Superior temporal gyrus (tissue), 1 donor: ENCODE data around the gene OXSM.

ENCODE experiments used
- DNase-seq: peaks from one replicate; pipeline ENCODE4 v3.0.0-alpha.2; 2016; ENCODE audit errors: extremely low spot score

OXSM gene

DNA sequence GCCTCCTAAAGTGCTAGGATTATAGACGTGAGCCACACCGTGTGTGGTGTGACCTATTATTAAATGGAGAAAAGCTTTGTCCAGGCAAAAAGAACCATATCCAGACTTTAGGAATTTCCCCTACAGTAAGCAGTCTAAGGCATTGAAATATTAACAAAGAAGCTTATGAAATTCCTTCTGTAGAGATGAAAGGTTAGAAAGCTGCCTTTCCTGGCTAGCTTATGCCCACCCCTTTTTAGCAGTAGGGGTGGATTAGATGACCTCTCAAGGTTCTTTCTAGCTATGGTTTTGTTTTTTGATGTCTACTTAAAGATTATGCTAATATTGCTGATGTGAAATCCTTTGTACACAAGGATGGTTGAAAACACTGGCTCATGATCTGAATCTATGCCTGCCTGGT, 13.9 kb downstream of the OXSM start:
- no peak for DNase-seq

DNA sequence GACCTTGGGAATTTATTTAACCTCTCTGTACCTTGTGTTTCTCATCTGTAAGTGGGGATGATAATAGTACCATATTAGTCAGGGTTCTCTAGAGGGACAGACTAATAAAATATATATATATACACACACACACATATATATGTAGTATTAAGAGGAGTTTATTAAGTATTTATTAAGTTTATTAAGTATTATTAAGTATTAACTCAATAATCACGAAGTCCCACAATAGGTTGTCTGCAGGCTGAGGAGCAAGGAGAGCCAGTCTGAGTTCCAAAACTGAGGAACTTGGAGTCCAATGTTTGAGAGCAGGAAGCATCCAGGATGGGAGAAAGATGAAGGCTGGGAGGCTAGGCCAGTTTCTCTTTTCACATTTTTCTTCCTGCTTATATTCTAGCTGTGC, 14.8 kb downstream of the OXSM start:
- DNase-seq, result no peak

DNA sequence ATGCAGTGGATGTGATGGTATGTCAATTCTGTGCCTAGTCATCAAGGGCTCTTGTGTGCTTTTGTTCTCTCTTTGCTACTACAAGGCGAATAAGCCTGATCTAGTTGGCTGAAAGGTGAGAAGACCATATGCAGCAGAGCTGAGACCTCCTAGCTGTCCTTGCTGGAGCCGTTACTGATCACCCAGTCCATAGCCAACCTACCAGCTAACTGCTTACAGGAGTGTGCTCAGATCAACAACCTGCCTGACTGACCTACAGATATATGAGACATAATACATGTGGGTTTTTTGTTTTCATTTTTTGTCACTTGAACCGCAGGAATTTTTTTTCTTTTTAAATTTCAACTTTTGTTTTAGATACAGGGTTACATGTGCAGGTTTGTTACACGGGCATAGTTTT, 22.8 kb downstream of the OXSM start:
- no peak for DNase-seq

DNA sequence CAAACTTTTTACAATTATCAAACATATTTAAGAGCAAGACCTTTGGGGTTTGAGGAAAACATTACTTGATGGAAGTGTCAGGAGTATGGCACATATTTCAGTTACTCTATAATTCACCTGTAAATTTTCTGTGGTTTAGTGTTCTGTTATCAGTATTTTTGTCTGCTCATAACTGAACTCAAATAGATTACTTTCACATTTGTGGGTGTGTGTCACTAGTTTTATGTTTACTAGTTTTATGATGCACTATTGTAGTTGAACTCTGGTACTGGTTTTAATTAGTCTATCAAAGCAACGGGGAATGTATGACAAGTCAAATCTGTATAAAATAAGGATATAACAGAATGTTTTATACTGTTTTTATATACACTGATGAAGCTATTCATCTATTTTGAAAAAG, 27.2 kb downstream of the OXSM start:
- DNase-seq, result no peak

DNA sequence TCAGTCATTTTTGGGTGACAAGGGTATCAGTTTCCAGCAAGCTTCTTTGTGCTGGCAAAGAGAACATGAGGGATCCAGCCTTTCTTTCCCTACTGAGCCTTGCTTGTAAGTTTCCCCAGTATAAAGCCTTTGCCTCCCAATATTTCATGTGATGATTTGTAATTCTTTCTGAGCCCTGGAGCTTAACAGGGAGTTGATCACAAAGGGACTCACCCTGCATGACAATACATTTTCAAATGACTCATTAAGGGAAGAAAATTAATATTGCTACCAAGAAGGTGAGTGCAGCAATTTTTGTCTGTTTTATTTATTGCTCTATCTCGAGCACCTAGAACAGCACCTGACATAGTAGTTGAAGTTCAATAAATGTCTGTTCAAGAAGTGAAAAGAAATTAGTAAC, 27.7 kb downstream of the OXSM start:
- DNase-seq, result no peak

DNA sequence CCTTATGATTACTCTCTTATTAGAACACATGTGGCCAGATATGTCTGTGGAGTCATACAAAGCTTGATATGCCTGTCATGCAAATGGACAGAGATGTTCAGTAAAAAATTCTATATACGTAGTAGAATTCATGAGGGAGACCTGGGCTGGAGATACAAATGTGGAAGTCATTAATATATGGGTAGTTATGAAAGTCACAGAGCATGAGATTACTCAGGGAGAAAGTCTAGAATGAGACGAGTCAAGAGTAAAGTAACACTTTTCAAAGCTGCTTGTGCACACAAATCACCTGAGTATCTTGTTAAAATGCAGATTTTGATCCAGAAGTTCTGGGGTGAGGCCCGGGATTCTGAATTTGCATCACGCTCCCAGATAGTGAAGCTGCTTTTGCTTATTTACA, 28.4 kb downstream of the OXSM start:
- no peak for DNase-seq

DNA sequence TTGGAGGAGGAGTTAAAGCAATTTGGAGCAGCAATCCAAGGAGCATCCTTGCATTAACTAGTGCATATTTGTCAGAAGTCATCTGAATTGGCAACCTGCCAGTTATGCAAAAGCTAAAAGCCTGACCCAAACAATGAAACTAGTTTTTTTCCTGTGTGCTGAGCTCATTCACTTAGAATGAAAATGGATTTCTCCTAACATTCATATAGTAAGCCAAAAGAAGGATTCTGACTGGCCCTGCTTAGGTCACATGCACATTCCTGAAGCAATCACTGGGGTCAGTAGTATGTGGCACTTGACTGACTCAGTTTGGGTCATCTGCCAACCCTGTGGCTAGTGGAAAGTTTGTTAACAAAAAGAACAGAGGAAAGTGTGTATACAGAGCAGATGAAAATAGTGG, 30.5 kb downstream of the OXSM start:
- DNase-seq, result peak; percentile 36

DNA sequence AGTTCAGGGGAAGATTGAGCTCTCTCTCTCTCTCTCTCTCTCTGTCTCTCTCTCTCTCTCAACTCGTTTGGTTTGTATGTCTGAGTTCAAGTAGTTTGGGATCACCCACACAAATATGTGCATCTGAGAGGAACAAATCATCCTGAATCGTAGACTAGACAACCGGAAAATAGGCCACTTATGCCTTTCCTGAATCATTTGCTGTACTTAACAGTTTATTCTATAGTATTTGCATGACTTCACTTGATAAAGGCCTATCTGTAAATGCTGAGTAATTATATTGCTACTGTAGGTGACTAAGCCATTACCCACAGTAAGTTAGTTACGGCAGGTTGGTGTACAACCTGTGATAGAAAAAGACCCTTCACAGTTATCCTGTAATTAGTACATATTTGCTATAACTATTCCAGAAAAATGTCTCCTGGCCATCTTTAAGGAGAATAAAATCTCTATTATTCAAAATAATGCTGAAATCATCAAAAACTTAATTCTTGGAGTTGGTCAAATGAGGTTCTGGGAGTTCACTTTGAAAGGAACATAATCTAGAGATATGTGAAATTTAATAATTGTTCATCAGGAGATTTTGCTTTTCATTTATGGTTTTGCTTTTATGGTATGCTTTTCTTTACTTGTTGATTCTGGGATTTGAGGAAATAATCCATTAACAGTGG, 31.1 kb downstream of the OXSM start:
- DNase-seq, result no peak

DNA sequence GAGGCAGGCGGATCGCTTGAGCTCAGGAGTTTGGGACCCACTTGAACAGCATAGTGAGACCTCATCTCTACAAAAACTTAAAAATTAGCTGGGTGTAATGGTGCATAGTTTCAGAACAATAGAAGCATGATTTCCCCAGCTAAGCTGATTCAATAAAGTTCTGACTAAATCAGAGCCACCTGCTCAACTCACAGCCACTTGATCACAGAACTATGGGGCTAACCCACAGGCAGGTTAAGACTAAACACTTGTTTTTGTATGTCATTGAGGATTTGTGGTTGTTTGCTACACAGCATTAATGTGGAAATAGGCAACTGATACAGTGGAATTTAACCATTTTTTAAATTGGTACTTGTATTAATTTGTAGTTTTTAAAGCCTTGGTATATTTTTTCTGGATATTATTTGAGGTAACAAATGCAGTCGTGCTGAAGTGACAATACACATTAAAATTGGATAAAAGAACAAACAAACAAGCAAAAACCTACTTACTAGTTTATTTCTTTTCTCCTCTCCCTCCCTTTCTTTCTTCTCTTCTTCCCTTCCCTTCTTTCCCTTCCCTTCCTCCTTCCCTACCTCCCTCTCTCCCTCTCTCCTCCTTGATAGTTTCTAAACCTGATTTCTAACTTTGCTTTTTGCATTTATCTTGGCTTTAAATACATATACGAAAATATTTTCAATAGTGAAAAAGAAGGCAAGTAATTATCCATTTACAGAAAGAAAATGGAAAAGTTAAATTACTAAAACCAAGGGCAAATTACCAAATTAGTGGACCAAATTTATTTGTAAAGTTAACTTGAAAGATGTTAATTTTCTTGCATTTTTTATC, 32.1 kb downstream of the OXSM start:
- DNase-seq, result no peak

DNA sequence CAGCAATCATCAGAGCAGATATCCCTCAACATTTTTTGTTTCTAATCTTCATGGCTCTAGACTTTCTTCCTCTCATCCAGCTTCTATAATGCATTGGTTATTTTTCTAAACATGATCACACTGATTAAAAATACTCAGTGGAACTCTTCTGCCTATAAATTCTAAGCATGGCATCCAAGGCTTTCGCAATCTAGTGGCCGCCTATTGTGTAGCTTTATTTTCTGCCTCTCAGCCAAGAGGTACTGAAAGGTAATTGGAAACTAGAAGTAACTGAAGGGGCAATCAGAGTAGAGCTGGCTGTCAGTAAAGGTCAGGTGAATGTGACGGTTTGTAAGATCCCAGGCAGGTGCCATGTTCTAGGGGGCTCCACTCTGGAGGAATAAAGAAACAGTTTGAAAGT, 33.4 kb downstream of the OXSM start:
- no peak for DNase-seq

DNA sequence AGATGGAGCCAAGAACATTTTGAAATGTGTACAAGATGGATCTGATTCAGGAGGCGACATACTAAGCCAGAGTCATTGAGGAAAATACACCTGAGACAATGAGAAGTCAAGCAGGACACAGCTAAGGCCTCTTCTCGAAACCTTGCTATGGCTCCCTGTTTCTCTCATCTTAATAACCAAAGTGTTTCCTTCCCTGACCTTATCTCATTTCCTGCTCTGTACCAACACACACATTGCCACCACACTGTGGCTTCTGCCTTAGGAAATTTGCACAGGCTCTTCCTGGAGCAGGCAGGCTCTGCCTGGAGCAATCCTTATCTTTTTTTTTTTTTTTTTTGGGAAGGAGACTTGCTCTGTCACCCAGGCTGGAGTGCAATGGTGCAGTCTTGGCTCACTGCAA, 36.6 kb downstream of the OXSM start:
- DNase-seq, result no peak

DNA sequence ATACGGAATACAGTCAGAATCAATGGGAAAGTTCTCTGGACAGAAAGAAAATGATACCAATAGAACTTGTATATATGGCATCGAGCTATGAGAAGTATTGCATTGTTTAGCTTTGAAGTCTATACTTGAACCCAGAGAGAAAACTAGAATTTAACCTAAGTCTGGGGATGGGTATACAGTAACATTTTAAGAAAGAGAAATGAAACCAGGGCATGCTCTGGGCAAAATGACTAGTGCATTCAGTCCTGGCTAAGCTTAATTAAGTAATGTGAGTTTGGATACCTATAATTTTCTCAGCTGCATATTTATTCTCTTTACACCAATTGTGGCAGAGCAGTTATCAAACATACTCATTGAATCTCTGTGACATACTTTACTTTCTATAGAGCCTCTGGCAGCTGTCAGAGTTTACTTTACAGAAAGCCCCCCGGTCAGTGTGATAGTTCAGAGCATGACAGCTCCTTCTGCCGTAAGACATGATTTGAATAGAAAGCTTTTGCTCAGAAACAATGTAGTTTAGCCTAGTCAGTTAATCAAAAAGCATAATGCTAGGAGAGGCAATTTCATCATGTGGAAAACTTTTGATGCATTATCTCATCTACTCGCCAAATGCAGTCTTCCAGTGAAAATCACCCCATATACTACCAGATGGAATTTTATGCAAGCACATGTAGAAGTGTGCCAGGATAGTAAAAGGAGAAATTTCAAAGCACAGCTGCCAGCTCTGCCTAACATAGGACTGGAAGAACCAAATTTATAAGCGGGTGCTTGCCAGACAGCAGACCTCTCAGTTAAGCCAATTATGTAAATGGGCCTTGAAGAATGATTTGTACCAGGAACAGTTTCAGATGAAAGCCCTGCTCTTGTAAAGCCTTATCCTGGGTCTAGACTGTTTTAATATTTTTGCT, 40.7 kb downstream of the OXSM start:
- DNase-seq, result peak; percentile 82

DNA sequence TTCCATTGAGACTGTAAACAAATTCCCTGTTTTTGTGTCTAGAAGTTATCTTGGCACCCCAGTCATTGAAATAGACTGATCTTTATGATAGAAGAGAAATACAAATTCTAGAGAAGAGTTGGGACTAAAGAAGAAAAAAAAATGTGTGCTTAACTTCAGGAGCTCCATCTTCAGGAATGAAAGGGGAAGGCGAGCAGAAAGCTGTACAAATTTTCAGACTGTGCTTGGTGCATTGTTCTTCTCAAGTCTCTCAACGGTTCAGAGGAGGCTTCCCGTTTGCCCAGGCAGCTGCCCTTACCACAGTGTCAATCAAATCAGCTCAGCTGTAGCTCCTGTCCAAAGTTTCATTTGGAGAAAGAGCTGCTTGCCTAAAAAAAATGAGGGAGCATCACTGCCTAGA, 41.7 kb downstream of the OXSM start:
- DNase-seq, result peak; percentile 44

DNA sequence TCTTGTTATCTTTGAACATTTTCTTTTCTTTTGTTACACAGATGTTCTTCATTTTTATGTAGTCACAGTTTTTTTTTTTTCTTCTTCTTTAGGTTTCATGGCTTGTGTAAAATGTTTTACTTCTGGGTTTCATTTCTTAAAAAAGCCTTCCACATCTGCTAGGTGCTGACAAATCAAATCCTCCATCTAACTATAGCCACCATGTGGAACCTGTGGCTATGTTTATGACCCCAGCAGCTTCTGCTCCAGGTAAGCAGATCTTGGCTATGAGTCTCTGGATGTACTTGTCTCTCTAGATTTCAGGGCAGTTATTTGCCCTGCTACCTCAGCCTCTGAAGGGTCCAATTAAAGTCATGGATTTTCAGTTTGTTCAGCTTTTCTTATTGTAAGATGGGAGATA, 44.5 kb downstream of the OXSM start:
- no peak for DNase-seq

DNA sequence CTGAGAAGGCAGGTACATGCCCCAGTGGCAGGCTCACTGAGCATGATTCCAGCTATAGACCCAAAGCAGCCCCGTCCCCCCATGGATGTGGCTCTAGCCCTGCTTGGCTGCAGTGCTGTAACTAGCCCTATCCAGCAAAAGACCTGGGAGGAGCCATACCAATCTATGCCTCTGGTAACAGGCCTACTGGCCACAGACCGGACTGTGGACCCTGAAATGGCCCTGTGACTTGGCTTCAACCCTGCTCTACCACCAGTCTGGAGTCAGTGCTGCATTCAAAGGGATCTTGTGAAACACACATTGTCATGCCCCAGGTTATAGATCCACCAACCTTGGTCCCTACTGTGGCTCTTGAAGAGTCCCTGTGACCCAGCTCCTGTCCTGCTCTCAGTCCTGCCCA, 46.7 kb downstream of the OXSM start:
- no peak for DNase-seq

DNA sequence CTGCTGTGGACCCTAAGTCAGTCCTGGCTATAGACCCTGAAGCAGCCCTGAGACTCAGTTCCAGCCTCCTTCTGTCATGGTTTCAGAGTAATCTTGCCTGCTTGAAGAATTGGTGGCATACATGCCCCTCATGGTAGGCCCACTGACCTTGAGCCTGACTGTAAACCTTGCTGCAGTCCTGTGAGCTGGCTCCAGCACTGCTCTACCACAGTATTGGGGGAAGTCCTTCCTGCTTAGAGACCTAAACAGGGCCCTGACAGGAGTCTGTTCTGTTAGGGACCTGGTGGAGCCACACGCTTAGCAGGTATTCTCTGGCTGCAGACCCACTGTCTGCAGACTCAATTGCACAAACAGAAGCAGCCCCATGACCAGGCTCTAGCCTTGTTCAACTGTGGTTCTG, 47.1 kb downstream of the OXSM start:
- DNase-seq, result no peak

DNA sequence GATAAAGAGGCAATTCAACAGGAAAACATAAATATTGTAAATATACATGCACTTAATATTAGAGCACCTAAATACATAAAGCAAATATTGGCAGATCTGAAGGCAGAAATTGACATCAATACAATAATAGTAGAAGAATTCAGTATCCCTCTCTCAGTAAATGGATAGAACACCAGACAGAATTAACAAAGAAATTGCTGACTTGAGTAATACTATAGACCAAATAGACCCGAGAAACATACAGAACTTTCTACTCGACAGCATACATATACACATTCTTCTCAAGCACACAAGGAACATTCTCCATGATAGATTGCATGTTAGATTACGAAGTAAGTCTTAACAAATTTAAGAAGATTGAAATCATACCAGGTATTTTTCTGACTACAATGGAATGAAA, 50.2 kb downstream of the OXSM start:
- DNase-seq, result no peak

DNA sequence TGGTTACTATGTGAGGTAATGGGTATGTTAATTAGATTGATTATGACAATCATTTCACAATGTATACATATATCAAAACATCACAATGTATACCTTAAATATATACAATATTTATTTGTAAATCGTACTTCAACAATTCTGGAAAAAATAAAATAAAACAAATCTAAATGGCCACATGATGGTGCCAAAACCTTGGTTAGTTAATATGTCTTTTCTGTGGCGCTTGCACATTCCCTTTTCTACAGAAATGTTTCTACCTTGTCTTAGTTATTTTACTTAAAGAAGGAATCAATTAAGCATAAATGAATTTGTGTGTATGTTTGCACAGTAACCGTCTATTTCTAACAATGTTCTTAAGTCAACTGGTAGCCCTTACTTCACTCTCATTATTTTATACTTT, 53.4 kb downstream of the OXSM start:
- peak; percentile 64 for DNase-seq
